ENCODE data around the gene CGB2.
"Not testable (repeated sequence)": the region's sequence is repeated elsewhere in the genome, so short reads cannot be mapped to it uniquely, and the experiment has no call there.

The CGB2 gene
- total RNA-seq: 0 reads per million in 9 experiments

DNA sequence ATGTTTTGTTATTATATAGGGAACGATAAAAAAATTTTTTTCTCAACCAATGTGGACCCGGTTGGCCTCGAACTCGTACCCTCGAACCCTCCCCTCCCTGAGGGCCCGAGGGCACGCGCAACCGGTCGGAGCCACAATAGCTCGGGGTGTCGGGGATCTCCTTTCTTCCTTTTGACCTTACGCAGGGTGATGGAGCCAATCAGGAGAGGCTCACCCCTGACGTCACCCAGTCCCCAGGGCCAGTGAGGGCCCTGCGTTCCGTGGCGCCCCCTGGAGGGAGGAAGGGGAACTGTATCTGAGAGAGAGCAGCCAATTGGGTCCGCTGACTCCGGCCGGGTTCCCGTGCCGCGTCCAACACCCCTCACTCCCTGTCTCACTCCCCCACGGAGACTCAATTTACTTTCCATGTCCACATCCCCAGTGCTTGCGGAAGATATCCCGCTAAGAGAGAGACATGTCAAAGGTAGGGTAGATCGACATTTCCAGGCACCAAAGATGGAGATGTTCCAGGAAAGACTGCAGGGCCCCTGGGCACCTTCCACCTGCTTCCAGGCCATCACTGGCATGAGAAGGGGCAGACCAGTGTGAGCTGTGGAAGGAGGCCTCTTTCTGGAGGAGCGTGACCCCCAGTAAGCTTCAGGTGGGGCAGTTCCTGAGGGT is at the start of gene CGB2:
Gene CGB2, plus strand, starts transcription at position 249 of the 660 bp plus-strand sequence. Its CDS starts 206 bp downstream, at position 455.
- H3K4me1 Mint-ChIP-seq (ENCODE audit: low read depth in 2 of 2); H3K4me3 Mint-ChIP-seq; H3K9me3 Mint-ChIP-seq; H3K27ac Mint-ChIP-seq: not testable (repeated sequence)
- peak; percentile 70 for ATAC-seq (replicated peaks)
- H3K27me3 Mint-ChIP-seq: peaks cover 0 to 18% of the 10 kb centered on the region in 2 donors
- peak; percentile 25 to 38 (median 35) for DNase-seq
- peaks cover 11% of the 10 kb centered on the region for H3K36me3 Mint-ChIP-seq (ENCODE audit: insufficient read depth)

DNA sequence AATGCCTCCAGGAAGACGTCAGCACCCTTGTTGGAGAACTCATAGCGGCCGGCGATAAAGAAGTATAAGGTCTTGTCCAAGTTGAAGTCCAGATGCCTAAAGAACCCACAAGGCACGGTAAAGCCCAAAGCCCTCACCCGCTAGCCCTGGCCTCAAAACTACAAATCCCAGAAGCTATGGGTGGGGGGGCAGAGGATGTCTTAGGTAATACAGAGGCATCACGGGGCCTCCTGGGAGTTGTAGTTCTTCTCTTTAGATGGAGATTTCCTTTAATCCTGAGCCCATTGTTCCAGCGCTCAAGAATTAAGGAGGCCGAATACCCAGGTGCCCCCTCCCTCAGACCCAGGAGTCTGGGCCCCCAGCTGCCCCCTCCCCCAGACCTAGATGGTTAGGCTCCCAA is 49.4 kb upstream of the CGB2 start:
- H3K4me1 Mint-ChIP-seq (ENCODE audit: low read depth in 2 of 2): no peaks in the 10 kb centered on the region
- H3K4me3 Mint-ChIP-seq: no peak overlapping the region
- DNase-seq (no peak), ATAC-seq (replicated peaks) (no peak)
- no peaks in the 10 kb centered on the region for H3K9me3 Mint-ChIP-seq
- H3K27ac Mint-ChIP-seq: peak overlapping the region in 1 of 2 donors; percentile 70
- H3K27me3 Mint-ChIP-seq: no peaks in the 10 kb centered on the region
- H3K36me3 Mint-ChIP-seq (ENCODE audit: insufficient read depth): peaks cover 19% of the 10 kb centered on the region

DNA sequence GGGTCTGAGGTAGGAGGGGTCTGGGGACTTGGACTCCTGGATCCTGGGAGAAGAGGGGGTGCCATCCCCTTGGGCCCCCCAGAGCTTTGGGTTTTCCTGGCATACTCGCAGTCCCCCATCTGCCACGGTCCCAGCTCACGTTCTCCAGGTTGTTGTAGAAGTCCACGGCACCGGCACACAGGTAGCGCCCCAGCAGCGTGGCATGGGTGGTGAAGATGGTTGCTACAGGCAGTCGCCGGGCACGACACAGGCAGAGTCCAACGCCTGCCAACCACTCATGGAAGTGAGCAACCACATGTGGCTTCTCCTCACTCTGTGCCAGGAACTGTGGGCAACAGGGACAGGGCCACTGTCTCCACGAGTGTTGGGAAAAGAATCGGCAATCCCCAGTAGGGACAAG is 46.0 kb upstream of the CGB2 start:
- Mint-ChIP-seq H3K27ac (no peak overlapping the region), H3K4me3 (no peak overlapping the region), H3K4me1 (ENCODE audit: low read depth in 2 of 2) (peaks cover 3 to 4% of the 10 kb centered on the region in 2 donors), H3K9me3 (no peaks in the 10 kb centered on the region), H3K36me3 (ENCODE audit: insufficient read depth) (peaks cover 15% of the 10 kb centered on the region), H3K27me3 (no peaks in the 10 kb centered on the region)
- ATAC-seq (replicated peaks) (no peak), DNase-seq (no peak)

DNA sequence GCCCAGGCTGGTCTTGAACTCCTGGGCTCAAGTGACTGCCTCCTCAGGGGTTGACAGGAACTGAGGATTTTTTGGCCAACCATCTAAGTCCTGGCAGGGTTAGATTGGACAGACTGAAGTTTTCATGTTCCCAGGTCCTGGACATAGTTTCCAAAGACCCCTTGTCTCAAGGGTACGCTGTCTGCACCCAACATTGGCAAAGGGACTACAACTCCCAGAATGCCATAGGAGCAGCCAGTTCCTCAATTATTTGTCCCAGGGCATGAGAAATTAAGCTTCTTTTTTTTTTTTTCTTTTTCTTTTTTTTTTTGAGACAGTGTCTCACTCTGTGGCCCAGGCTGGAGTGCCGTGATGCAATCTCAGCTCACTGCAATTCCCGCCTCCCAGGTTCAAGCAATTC is 45.5 kb upstream of the CGB2 start:
- Mint-ChIP-seq H3K36me3 (ENCODE audit: insufficient read depth) (peaks cover 12% of the 10 kb centered on the region), H3K4me3 (no peak overlapping the region), H3K9me3 (no peaks in the 10 kb centered on the region), H3K27ac (no peak overlapping the region), H3K27me3 (no peaks in the 10 kb centered on the region), H3K4me1 (ENCODE audit: low read depth in 2 of 2) (peaks cover 4 to 8% of the 10 kb centered on the region in 2 donors)
- ATAC-seq (replicated peaks): no peak
- DNase-seq: no peak

DNA sequence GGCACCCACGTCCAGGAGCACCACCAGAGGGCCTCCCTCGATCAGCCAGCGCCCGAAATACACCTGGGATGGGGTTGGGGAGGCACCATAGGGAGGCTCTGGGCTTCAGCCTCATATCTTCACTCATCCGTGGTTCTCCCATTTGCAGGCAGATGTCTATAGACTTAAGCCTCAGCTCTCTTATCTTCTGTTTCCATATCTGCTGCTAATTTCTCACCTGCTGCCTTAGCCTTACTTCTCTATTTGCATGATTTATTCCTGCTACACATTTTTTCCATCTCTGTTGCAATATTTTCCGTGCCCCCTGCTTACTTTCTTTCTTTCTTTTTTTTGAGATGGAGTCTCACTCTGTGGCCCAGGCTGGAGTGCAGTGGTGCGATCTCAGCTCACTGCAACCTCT is 44.4 kb upstream of the CGB2 start:
- DNase-seq: no peak
- Mint-ChIP-seq H3K4me1 (ENCODE audit: low read depth in 2 of 2) (peaks cover 9 to 15% of the 10 kb centered on the region in 2 donors), H3K36me3 (ENCODE audit: insufficient read depth) (peaks cover 8% of the 10 kb centered on the region), H3K4me3 (no peak overlapping the region), H3K27me3 (no peaks in the 10 kb centered on the region), H3K27ac (peak overlapping the region in 1 of 2 donors; percentile 9), H3K9me3 (no peaks in the 10 kb centered on the region)
- ATAC-seq (replicated peaks): no peak

DNA sequence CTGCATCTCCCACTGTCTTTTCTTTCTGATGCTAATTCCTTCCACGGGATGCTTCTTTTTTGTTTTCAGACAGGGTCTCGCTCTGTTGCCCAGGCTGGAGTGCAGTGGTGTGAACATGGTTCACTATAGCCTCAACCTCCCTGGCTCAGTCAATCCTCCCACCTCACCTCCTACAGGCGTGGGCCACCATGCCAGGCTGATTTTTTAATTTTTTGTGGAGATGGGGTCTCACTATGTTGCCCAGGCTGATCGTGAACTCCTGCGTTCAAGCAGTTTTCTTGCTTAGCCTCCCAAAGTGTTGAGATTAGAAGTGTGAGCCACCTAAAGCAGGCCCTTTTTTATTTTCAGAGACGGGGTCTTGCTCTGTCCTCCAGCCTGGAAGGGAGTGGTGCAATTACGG is 43.4 kb upstream of the CGB2 start:
- ATAC-seq (replicated peaks): no peak
- H3K27ac Mint-ChIP-seq: peak overlapping the region in 1 of 2 donors; percentile 9
- H3K4me1 Mint-ChIP-seq (ENCODE audit: low read depth in 2 of 2): peaks cover 16 to 23% of the 10 kb centered on the region in 2 donors
- H3K4me3 Mint-ChIP-seq: no peak overlapping the region
- H3K9me3 Mint-ChIP-seq: no peaks in the 10 kb centered on the region
- peaks cover 12% of the 10 kb centered on the region for H3K36me3 Mint-ChIP-seq (ENCODE audit: insufficient read depth)
- H3K27me3 Mint-ChIP-seq: no peaks in the 10 kb centered on the region
- DNase-seq: no peak

DNA sequence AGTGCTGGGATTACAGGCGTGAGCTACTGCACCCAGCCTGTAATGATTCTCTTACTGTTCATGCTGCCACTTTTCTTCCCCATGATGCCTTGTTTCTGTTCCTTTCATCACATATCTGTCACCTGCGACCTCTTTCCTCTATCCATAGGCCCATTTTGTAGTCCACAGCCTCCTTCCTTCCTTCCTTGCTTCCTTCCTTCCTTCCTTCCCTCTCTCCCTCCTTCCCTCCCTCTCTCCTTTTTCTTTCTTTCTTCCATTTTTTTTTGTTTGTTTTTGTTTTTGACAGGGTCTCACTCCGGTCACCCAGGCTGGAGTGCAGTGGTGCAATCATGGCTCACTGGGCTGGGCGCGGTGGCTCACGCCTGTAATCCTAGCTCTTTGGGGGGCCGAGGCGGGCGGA is 42.8 kb upstream of the CGB2 start:
- H3K27ac Mint-ChIP-seq: no peak overlapping the region
- H3K4me3 Mint-ChIP-seq: no peak overlapping the region
- H3K27me3 Mint-ChIP-seq: no peaks in the 10 kb centered on the region
- ATAC-seq (replicated peaks): no peak
- H3K9me3 Mint-ChIP-seq: no peaks in the 10 kb centered on the region
- H3K4me1 Mint-ChIP-seq (ENCODE audit: low read depth in 2 of 2): peaks cover 19 to 26% of the 10 kb centered on the region in 2 donors
- no peak for DNase-seq
- H3K36me3 Mint-ChIP-seq (ENCODE audit: insufficient read depth): peaks cover 18% of the 10 kb centered on the region

DNA sequence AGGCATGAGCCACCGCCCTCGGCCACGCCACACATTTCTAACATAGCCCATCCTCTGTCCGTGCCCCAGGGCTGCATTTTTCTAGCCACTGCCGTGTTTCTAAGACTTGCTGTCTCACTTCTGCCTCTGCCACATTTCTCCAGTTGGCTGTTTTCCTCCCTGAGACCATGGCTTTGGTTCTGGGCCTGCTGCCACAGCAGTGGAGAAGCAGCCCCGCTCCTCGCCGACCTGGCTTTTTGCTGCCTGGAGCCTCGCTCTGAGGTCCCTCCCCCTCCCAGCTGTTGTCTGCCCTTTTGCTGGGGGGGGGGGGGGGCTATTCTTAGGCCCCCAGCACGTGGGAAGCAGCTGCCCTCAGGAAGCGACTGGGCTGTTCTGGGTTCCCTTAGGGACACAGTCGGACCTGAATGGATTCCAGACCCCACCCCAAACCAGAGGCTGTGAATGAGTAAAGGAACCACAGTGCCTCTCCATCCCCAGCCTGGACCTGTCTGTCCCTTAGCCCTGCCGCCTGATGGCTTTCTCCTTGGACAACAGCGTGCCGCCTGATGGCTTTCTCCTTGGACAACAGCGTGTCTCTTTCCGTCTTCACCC is 41.9 kb upstream of the CGB2 start:
- H3K27ac Mint-ChIP-seq: peak overlapping the region in 1 of 2 donors; percentile 96
- no peaks in the 10 kb centered on the region for H3K27me3 Mint-ChIP-seq
- H3K36me3 Mint-ChIP-seq (ENCODE audit: insufficient read depth): peaks cover 19% of the 10 kb centered on the region
- DNase-seq (no peak), ATAC-seq (replicated peaks) (no peak)
- H3K4me3 Mint-ChIP-seq: no peak overlapping the region
- no peaks in the 10 kb centered on the region for H3K9me3 Mint-ChIP-seq
- peaks cover 25 to 31% of the 10 kb centered on the region in 2 donors for H3K4me1 Mint-ChIP-seq (ENCODE audit: low read depth in 2 of 2)

DNA sequence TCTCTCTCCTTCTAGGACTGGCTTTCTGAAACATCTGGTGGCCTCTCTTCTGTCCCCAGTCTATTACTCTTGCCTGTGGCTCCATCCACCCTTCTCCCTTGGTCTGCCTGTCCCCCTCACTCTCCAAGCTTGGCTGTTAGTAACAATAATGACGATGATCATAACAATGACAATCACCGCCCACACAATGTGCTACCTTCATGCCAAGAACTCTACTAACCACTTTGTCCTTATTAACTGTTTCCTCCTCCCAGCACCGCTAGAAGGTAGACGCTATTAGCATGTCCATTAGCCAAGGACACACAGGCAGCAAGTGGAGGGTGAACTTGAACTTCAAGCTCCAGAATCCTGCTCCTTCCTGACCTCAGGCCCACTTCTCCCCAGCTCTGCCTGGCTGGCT is 41.3 kb upstream of the CGB2 start:
- no peak overlapping the region for H3K4me3 Mint-ChIP-seq
- peaks cover 19% of the 10 kb centered on the region for H3K36me3 Mint-ChIP-seq (ENCODE audit: insufficient read depth)
- peaks cover 31 to 37% of the 10 kb centered on the region in 2 donors for H3K4me1 Mint-ChIP-seq (ENCODE audit: low read depth in 2 of 2)
- H3K27me3 Mint-ChIP-seq: no peaks in the 10 kb centered on the region
- peak overlapping the region; percentile 32 to 96 for H3K27ac Mint-ChIP-seq
- ATAC-seq (replicated peaks) (no peak), DNase-seq (no peak)
- no peaks in the 10 kb centered on the region for H3K9me3 Mint-ChIP-seq

DNA sequence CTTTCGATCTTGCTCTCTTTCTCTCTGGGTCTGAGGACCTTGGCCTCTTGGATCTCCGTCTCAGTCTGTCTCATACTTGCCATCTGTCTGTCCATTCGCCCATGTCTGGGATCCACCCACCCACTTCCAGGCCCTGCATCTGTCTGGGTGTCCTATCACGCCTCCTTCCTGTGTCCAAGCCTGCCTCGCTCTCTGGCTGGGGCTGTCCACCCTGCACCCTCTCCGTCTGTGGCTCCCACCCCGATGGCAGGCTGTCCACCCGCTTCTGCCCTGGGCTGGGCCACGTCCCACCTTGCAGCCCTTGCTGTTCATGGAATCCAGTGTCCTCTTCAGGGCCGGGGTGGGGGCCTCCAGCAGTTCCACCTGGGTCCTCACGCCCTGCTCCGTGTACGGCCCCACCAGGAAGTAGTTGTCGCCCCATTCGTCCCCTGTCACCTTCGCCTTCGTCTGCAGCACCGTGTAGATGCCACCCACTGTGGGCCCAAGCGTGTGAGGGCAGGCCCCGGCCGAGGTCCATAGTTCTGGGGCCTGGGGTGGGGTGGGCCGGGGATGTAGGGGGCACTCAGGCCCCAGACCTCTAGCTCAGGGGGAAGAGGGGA is 40.6 kb upstream of the CGB2 start:
- peaks cover 31 to 38% of the 10 kb centered on the region in 2 donors for H3K4me1 Mint-ChIP-seq (ENCODE audit: low read depth in 2 of 2)
- H3K4me3 Mint-ChIP-seq: peak overlapping the region in 1 of 2 donors; percentile 95
- peak overlapping the region; percentile 32 to 96 for H3K27ac Mint-ChIP-seq
- no peaks in the 10 kb centered on the region for H3K27me3 Mint-ChIP-seq
- peaks cover 19% of the 10 kb centered on the region for H3K36me3 Mint-ChIP-seq (ENCODE audit: insufficient read depth)
- DNase-seq (no peak), ATAC-seq (replicated peaks) (no peak)
- H3K9me3 Mint-ChIP-seq: no peaks in the 10 kb centered on the region

DNA sequence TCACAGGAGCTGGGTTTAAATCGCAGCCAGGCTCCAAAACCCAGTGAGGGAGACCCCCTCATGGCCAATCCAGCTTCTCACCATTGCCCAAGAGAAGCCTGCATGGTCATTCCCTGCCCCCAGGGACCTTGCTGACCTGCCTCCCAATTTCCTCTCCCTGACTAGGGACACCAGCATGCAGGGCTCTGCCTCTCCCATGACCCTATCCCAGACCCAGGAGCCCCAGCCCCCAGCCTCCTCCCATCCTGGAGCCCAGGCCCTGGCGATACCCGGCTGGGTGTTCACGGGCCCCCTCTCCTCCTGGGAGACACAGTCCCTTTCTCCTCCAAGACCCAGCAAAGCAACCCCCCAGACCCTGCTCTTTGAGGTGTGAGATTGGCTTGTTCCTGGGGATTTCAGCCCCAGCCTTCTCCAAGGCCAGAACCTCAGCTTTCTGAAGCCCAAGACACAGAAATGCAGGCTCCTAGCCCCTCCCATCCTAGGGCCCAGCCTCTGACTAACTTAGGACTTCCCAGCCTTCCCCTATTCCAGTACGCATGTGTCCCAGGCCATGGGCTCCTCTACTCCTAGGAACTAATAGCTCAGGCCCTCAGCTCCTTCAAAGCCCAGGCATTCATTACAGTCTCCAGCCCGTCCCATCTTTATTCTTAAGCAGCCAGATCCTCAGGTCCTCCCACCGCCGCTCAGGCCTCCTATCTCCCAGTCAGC is 39.7 kb upstream of the CGB2 start:
- ATAC-seq (replicated peaks) (no peak), DNase-seq (no peak)
- peak overlapping the region; percentile 91 to 95 for H3K4me3 Mint-ChIP-seq
- H3K36me3 Mint-ChIP-seq (ENCODE audit: insufficient read depth): peaks cover 19% of the 10 kb centered on the region
- H3K27ac Mint-ChIP-seq: peak overlapping the region; percentile 91 to 96
- no peaks in the 10 kb centered on the region for H3K9me3 Mint-ChIP-seq
- no peaks in the 10 kb centered on the region for H3K27me3 Mint-ChIP-seq
- peaks cover 31 to 38% of the 10 kb centered on the region in 2 donors for H3K4me1 Mint-ChIP-seq (ENCODE audit: low read depth in 2 of 2)

DNA sequence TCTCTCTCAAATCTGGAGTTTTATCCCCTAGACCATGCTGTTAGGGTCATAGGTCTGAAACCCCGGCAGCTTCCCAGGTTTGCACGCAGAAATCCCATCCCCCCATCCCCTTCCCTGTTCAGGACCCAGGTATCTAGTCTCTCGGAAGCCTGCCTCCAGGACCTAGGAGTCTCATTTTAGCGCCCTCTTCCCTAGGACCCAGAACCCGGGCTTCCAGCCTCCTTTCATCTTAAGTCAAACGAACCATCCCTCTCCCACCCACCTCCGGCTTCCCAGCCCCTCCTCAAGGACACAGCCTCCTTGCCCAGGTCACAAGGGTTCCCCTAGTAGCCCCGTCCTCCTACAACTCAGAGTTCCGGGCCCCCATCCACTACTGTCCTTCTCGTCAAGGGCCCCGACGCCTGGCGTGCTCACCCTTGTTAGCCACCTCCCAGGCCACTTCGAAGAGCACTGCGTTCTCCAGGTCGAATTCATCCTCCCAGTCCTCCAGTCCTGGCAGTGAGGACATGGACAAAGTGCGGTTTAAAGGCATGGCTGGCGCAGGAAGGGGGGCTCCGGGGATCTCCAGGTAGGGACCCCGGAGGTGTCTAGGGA is 39.0 kb upstream of the CGB2 start:
- Mint-ChIP-seq H3K27me3 (no peaks in the 10 kb centered on the region), H3K36me3 (ENCODE audit: insufficient read depth) (peaks cover 19% of the 10 kb centered on the region), H3K4me1 (ENCODE audit: low read depth in 2 of 2) (peaks cover 31 to 39% of the 10 kb centered on the region in 2 donors), H3K27ac (peak overlapping the region; percentile 91 to 96), H3K4me3 (peak overlapping the region; percentile 91 to 95), H3K9me3 (no peaks in the 10 kb centered on the region)
- ATAC-seq (replicated peaks) (no peak), DNase-seq (no peak)
